Dermis microvascular lymphatic vessel endothelial cell (primary cell): ENCODE results near the gene CTDSPL. TPM values are rescaled to one million over a fixed set of nuclear protein-coding genes. Genes with fewer than 3 reads are reported as not detected.

Experiments used
- DNase-seq, 2 donors: peaks; one replicate each; pipeline versions ENCODE4 v3.0.0 to v3.0.0-alpha.2; 2010; ENCODE audit warnings: low read depth in 2 of 2
- total RNA-seq: library from RNA; depleted of rRNA; stranded (reverse); fragments of >200 nt; gene quantifications from 2 replicates; pipeline ENCODE4 v1.2.1, GENCODE V29; 2014

The CTDSPL gene
- total RNA-seq, 1 donor from 2014 or later: 102 TPM

GRCh38 chr3:37912052-37912733 lies 50.5 kb downstream of the CTDSPL start:
- DNase-seq: no peak

- no peak for DNase-seq
Measured at GRCh38 chr3:37913522-37913921, 51.8 kb downstream of the CTDSPL start.

GRCh38 chr3:37916685-37917084 lies 55.0 kb downstream of the CTDSPL start:
- no peak for DNase-seq

GRCh38 chr3:37918627-37919026 lies 56.9 kb downstream of the CTDSPL start:
- no peak for DNase-seq

- DNase-seq: no peak
Measured at GRCh38 chr3:37920156-37920699, 58.5 kb downstream of the CTDSPL start.

- DNase-seq: no peak
Measured at GRCh38 chr3:37921025-37921424, 59.3 kb downstream of the CTDSPL start.

- DNase-seq: peak in 1 of 2 donors; percentile 50
Measured at GRCh38 chr3:37922721-37923568, 61.3 kb downstream of the CTDSPL start.

GRCh38 chr3:37923569-37924040 lies 61.9 kb downstream of the CTDSPL start:
- no peak for DNase-seq

- DNase-seq: no peak
Measured at GRCh38 chr3:37924453-37924852, 62.8 kb downstream of the CTDSPL start.

GRCh38 chr3:37925157-37925556 lies 63.5 kb downstream of the CTDSPL start:
- DNase-seq: no peak

- DNase-seq: no peak
Measured at GRCh38 chr3:37926611-37927010, 64.9 kb downstream of the CTDSPL start.

- DNase-seq: no peak
Measured at GRCh38 chr3:37930495-37930894, 68.8 kb downstream of the CTDSPL start.

GRCh38 chr3:37932505-37932904 lies 70.8 kb downstream of the CTDSPL start:
- no peak for DNase-seq

- peak; percentile 69 to 82 for DNase-seq
Measured at GRCh38 chr3:37934631-37935289, 73.1 kb downstream of the CTDSPL start.

GRCh38 chr3:37935290-37935668 lies 73.6 kb downstream of the CTDSPL start:
- DNase-seq: peak in 1 of 2 donors; percentile 81

GRCh38 chr3:37935756-37936666 lies 74.3 kb downstream of the CTDSPL start:
- DNase-seq: peak; percentile 82 to 88

- DNase-seq: no peak
Measured at GRCh38 chr3:37937156-37937555, 75.5 kb downstream of the CTDSPL start.

- DNase-seq: no peak
Measured at GRCh38 chr3:37938011-37938410, 76.3 kb downstream of the CTDSPL start.

GRCh38 chr3:37940242-37940908 lies 78.7 kb downstream of the CTDSPL start:
- no peak for DNase-seq
